Neural progenitor cell (in vitro differentiated cells): ENCODE measurements around the gene DHODH. TPM values are rescaled to one million over a fixed set of nuclear protein-coding genes. Genes with fewer than 3 reads are reported as not detected.

Experiments used
- DNase-seq: peaks from one replicate; pipeline ENCODE4 v3.0.0-alpha.2; 2016; ENCODE audit warnings: low spot score
- H2AFZ ChIP-seq: fragments of 200-600 bp; sonication (generic); replicated peaks from 2 replicates; pipeline ENCODE4 v1.6.1; 2016; ENCODE audit warnings: antibody characterized with exemption
- H3F3A ChIP-seq: fragments of 200-600 bp; sonication (generic); 2 replicates; pipeline ENCODE4 v1.6.1; 2016; ENCODE audit warnings: antibody characterized with exemption, low read depth
- H3K27ac ChIP-seq: fragments of 200-600 bp; sonication (generic); 2 replicates; pipeline ENCODE4 v1.5.1; 2016; ENCODE audit warnings: mild to moderate bottlenecking
- H3K27me3 ChIP-seq: fragments of 200-600 bp; sonication (generic); 2 replicates; pipeline ENCODE4 v1.6.1; 2016; ENCODE audit warnings: mild to moderate bottlenecking, moderate library complexity
- H3K36me3 ChIP-seq: fragments of 200-600 bp; sonication (generic); 2 replicates; pipeline ENCODE4 v1.5.1; 2016
- H3K4me1 ChIP-seq: fragments of 200-600 bp; sonication (generic); 2 replicates; pipeline ENCODE4 v1.6.1; 2016; ENCODE audit warnings: mixed run types
- H3K4me2 ChIP-seq: fragments of 200-600 bp; sonication (generic); 2 replicates; pipeline ENCODE4 v1.6.1; 2016
- H3K4me3 ChIP-seq: fragments of 200-600 bp; sonication (generic); 2 replicates; pipeline ENCODE4 v1.5.1; 2016
- H3K79me2 ChIP-seq: fragments of 200-600 bp; sonication (generic); 2 replicates; pipeline ENCODE4 v1.6.1; 2016; ENCODE audit warnings: low read depth
- H3K9ac ChIP-seq: fragments of 200-600 bp; sonication (generic); 2 replicates; pipeline ENCODE4 v1.6.1; 2016
- H3K9me3 ChIP-seq: fragments of 200-600 bp; sonication (generic); 2 replicates; pipeline ENCODE4 v1.5.1; 2016; ENCODE audit warnings: low read depth
- H4K20me1 ChIP-seq: fragments of 200-600 bp; sonication (generic); 2 replicates; pipeline ENCODE4 v1.6.1; 2016; ENCODE audit warnings: low read depth
- H3K27ac Mint-ChIP-seq: 3 replicates; pipeline ENCODE4 v1.8.0; 2021; ENCODE audit warnings: mixed read lengths
- H3K27me3 Mint-ChIP-seq: 2 replicates; pipeline ENCODE4 v1.8.0; 2022; ENCODE audit warnings: low read depth, mild to moderate bottlenecking, inconsistent platforms, moderate library complexity, mixed read lengths; ENCODE audit not compliant: insufficient read depth
- H3K36me3 Mint-ChIP-seq: 3 replicates; pipeline ENCODE4 v1.8.0; 2021; ENCODE audit warnings: mixed read lengths
- H3K4me1 Mint-ChIP-seq: 3 replicates; pipeline ENCODE4 v1.8.0; 2021; ENCODE audit warnings: mixed read lengths
- H3K4me3 Mint-ChIP-seq: 3 replicates; pipeline ENCODE4 v1.8.0; 2021; ENCODE audit warnings: mild to moderate bottlenecking, moderate library complexity, mixed read lengths
- H3K9me3 Mint-ChIP-seq: 3 replicates; pipeline ENCODE4 v1.8.0; 2020; ENCODE audit warnings: mixed read lengths
- EZH2 ChIP-seq: fragments of 200-600 bp; sonication (generic); IDR thresholded peaks from 2 replicates; pipeline ENCODE4 v1.6.1; 2017; ENCODE audit warnings: antibody characterized with exemption, mild to moderate bottlenecking, moderate library complexity
- EZH2phosphoT487 ChIP-seq: fragments of 200-600 bp; sonication (generic); IDR thresholded peaks from 2 replicates; pipeline ENCODE4 v1.6.1; 2017; ENCODE audit warnings: antibody characterized with exemption
- total RNA-seq: library from RNA; depleted of rRNA; stranded (reverse); fragments of >200 nt; gene quantifications from 2 replicates; pipeline ENCODE4 v1.2.3, GENCODE V29; 2015; ENCODE audit warnings: low replicate concordance
- TF ChIP-seq, protein P1 (sequence below): fragments of 200-600 bp; sonication (generic); IDR thresholded peaks from 2 replicates; pipeline ENCODE4 v1.5.1; 2017; ENCODE audit warnings: antibody characterized with exemption, mild to moderate bottlenecking

DHODH gene
- total RNA-seq, 1 donor from 2014 or later = 7.2 TPM

DNA sequence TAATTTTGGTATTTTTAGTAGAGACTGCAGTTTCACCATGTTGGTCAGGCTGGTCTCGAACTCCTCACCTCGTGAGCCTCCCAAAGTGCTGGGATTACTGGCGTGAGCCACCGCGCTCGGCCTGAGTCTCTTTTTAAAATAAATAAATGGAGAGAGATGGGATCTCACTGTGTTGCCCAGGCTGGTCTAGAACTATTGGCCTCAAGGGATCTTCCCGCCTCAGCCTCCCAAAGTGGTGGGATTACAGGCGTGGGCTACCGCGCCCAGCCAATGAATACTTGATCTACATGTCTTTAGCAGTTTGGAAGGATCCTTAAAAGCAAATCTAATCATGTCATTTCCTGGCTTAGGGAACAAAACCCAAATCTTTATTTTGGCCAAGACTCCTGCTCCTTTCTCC lies 1.2 kb downstream of the DHODH start:
- Histone ChIP-seq H2AFZ (no peak overlapping the region), H3K9me3 (no peaks in the 10 kb centered on the region), H3K27me3 (peaks cover 5% of the 10 kb centered on the region), H3K4me2 (peak overlapping the region; percentile 52), H3K4me3 (no peak overlapping the region), H3K27ac (no peak overlapping the region), H3K4me1 (no peaks in the 10 kb centered on the region), H3K36me3 (no peaks in the 10 kb centered on the region), H3K9ac (no peak overlapping the region), H3K79me2 (peaks cover 20% of the 10 kb centered on the region), H4K20me1 (no peaks in the 10 kb centered on the region), H3F3A (peaks cover 3% of the 10 kb centered on the region)
- Mint-ChIP-seq H3K4me1 (peaks cover 6% of the 10 kb centered on the region), H3K27me3 (peaks cover 5% of the 10 kb centered on the region), H3K27ac (no peak overlapping the region), H3K4me3 (peak overlapping the region; percentile 76), H3K9me3 (no peaks in the 10 kb centered on the region), H3K36me3 (peaks cover 4% of the 10 kb centered on the region)
- no peak for DNase-seq
- TF ChIP-seq EZH2 (no peak), EZH2phosphoT487 (no peak)
- TF ChIP-seq, protein P1, sequence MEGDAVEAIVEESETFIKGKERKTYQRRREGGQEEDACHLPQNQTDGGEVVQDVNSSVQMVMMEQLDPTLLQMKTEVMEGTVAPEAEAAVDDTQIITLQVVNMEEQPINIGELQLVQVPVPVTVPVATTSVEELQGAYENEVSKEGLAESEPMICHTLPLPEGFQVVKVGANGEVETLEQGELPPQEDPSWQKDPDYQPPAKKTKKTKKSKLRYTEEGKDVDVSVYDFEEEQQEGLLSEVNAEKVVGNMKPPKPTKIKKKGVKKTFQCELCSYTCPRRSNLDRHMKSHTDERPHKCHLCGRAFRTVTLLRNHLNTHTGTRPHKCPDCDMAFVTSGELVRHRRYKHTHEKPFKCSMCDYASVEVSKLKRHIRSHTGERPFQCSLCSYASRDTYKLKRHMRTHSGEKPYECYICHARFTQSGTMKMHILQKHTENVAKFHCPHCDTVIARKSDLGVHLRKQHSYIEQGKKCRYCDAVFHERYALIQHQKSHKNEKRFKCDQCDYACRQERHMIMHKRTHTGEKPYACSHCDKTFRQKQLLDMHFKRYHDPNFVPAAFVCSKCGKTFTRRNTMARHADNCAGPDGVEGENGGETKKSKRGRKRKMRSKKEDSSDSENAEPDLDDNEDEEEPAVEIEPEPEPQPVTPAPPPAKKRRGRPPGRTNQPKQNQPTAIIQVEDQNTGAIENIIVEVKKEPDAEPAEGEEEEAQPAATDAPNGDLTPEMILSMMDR = no peak

- H3K4me3 Mint-ChIP-seq = no peak overlapping the region
- Histone ChIP-seq H3K9me3 (no peaks in the 10 kb centered on the region), H3K9ac (no peak overlapping the region), H3K4me2 (no peak overlapping the region), H3K36me3 (no peaks in the 10 kb centered on the region), H3K79me2 (peaks cover 20% of the 10 kb centered on the region), H3K4me1 (no peaks in the 10 kb centered on the region), H3K27ac (no peak overlapping the region), H4K20me1 (no peaks in the 10 kb centered on the region), H2AFZ (no peak overlapping the region), H3K27me3 (no peaks in the 10 kb centered on the region), H3K4me3 (no peak overlapping the region), H3F3A (peaks cover 3% of the 10 kb centered on the region)
- peaks cover 4% of the 10 kb centered on the region for H3K36me3 Mint-ChIP-seq
- H3K4me1 Mint-ChIP-seq = peaks cover 6% of the 10 kb centered on the region
- no peak overlapping the region for H3K27ac Mint-ChIP-seq
- TF ChIP-seq, protein P1 = no peak
- TF ChIP-seq EZH2 (no peak), EZH2phosphoT487 (no peak)
- no peak for DNase-seq
- no peaks in the 10 kb centered on the region for H3K9me3 Mint-ChIP-seq
- peaks cover 8% of the 10 kb centered on the region for H3K27me3 Mint-ChIP-seq
Measured at GRCh38 chr16:72012607-72013006, 4.1 kb downstream of the DHODH start.

DNA sequence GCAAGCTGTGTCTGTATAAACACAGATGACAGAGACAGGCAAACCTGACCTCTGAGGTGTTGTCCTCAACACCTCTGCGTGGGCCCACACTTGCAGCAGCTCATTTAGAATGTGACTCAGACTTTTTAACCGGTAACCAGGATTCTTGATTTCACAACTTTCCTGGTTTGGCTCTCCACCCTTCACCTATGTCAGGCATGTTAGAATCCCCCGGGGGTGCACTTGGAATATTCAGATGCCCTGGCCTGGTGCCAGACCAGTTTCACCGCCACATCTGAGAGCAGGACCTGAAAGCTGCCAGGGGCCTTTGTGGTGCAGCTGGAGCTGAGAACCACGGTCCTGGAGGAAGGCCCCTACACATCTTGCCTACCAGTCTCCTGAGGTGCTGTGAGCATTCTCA lies 4.8 kb downstream of the DHODH start:
- peak overlapping the region; percentile 87 for H3K27ac Mint-ChIP-seq
- H2AFZ ChIP-seq = no peak overlapping the region
- H3K27ac ChIP-seq = no peak overlapping the region
- H4K20me1 ChIP-seq = no peaks in the 10 kb centered on the region
- no peak overlapping the region for H3K4me3 Mint-ChIP-seq
- peaks cover 6% of the 10 kb centered on the region for H3K4me1 Mint-ChIP-seq
- no peaks in the 10 kb centered on the region for H3K4me1 ChIP-seq
- no peaks in the 10 kb centered on the region for H3K27me3 ChIP-seq
- no peaks in the 10 kb centered on the region for H3K9me3 ChIP-seq
- H3K9ac ChIP-seq = no peak overlapping the region
- no peaks in the 10 kb centered on the region for H3K9me3 Mint-ChIP-seq
- no peak overlapping the region for H3K4me3 ChIP-seq
- H3K4me2 ChIP-seq = no peak overlapping the region
- H3K79me2 ChIP-seq = peaks cover 20% of the 10 kb centered on the region
- peaks cover 6% of the 10 kb centered on the region for H3K36me3 Mint-ChIP-seq
- H3K36me3 ChIP-seq = no peaks in the 10 kb centered on the region
- H3F3A ChIP-seq = peaks cover 3% of the 10 kb centered on the region
- peaks cover 8% of the 10 kb centered on the region for H3K27me3 Mint-ChIP-seq
- TF ChIP-seq EZH2 (no peak), EZH2phosphoT487 (no peak)
- TF ChIP-seq, protein P1 = no peak
- no peak for DNase-seq
